ENCODE data around the gene TARM1.

- TF ChIP-seq POLR2AphosphoS5 (IDR thresholded peaks at IDR 0.05; ENCODE audit: low read depth, low read length), result no peak
- TF ChIP-seq SPI1 (IDR thresholded peaks at IDR 0.05; ENCODE audit: low read depth, low read length), result no peak
- TF ChIP-seq POLR2A (IDR thresholded peaks at IDR 0.05; ENCODE audit: low read depth, low read length), result no peak
- TF ChIP-seq TAF1 (IDR thresholded peaks at IDR 0.05; ENCODE audit: low read depth, low read length), result no peak
- TF ChIP-seq POU2F2 (IDR thresholded peaks at IDR 0.05; ENCODE audit: low read depth, low read length), result no peak
Observed at GRCh38 chr19:54077334-54077733, 3.8 kb downstream of the TARM1 start.

Data from GM12891 (cell line).